HepG2 (cell line): ENCODE measurements around the gene CSKMT. TPM values are rescaled to one million over a fixed set of nuclear protein-coding genes. Genes with fewer than 3 reads are reported as not detected.
A peak's percentile ranks its signal among the peaks of the same experiment; 100 is the strongest.

ENCODE experiments used
- FOXK1 ChIP-seq: sonication (generic); formaldehyde crosslinking; IDR thresholded peaks from 2 replicates; pipeline ENCODE4 v1.4.0; 2020; ENCODE audit warnings: low read depth, missing genetic modification reagents, borderline replicate concordance
- GZF1 ChIP-seq: sonication (generic); formaldehyde crosslinking; IDR thresholded peaks from 2 replicates; pipeline ENCODE4 v1.5.1; 2020; ENCODE audit warnings: mild to moderate bottlenecking, missing genetic modification reagents
- HIVEP1 ChIP-seq: sonication (generic); formaldehyde crosslinking; IDR thresholded peaks from 2 replicates; pipeline ENCODE4 v1.4.0; 2020; ENCODE audit warnings: mild to moderate bottlenecking, missing genetic modification reagents
- HOXA3 ChIP-seq: sonication (generic); formaldehyde crosslinking; IDR thresholded peaks from 2 replicates; pipeline ENCODE4 v1.5.0; 2020; ENCODE audit warnings: missing genetic modification reagents
- IRF2 ChIP-seq: IDR thresholded peaks from 2 replicates; pipeline ENCODE4 v1.6.1; 2018; ENCODE audit warnings: missing genetic modification reagents, missing compliant biosample characterization
- MXI1 ChIP-seq: IDR thresholded peaks from 3 replicates; pipeline ENCODE4 v1.6.1; 2012; ENCODE audit warnings: low read depth, low read length, inconsistent platforms, borderline replicate concordance
- ZBTB1 ChIP-seq: sonication (generic); formaldehyde crosslinking; IDR thresholded peaks from 2 replicates; pipeline ENCODE4 v1.4.0; 2020; ENCODE audit warnings: missing genetic modification reagents, borderline replicate concordance
- ZC3H4 ChIP-seq: sonication (generic); formaldehyde crosslinking; IDR thresholded peaks from 2 replicates; pipeline ENCODE4 v1.4.0; 2020; ENCODE audit warnings: missing genetic modification reagents, borderline replicate concordance
- ZEB1 ChIP-seq: IDR thresholded peaks from 2 replicates; pipeline ENCODE4 v1.6.1; 2012; ENCODE audit warnings: mild to moderate bottlenecking, low read depth, inconsistent platforms; ENCODE audit not compliant: insufficient replicate concordance
- ZFP90 ChIP-seq: sonication (generic); formaldehyde crosslinking; IDR thresholded peaks from 2 replicates; pipeline ENCODE4 v1.8.0; 2022; ENCODE audit warnings: missing genetic modification reagents, mild to moderate bottlenecking, inconsistent platforms, borderline replicate concordance
- ZNF460 ChIP-seq: sonication (generic); formaldehyde crosslinking; IDR thresholded peaks from 2 replicates; pipeline ENCODE4 v1.5.1; 2020; ENCODE audit warnings: missing genetic modification reagents, mild to moderate bottlenecking, borderline replicate concordance
- ZNF570 ChIP-seq: sonication (generic); formaldehyde crosslinking; IDR thresholded peaks from 2 replicates; pipeline ENCODE4 v1.4.0; 2020; ENCODE audit warnings: mild to moderate bottlenecking, missing genetic modification reagents, borderline replicate concordance
- ZNF615 ChIP-seq: sonication (generic); formaldehyde crosslinking; IDR thresholded peaks from 2 replicates; pipeline ENCODE4 v1.5.0; 2020; ENCODE audit warnings: mild to moderate bottlenecking, missing genetic modification reagents, borderline replicate concordance
- ZNF768 ChIP-seq: sonication (generic); formaldehyde crosslinking; IDR thresholded peaks from 2 replicates; pipeline ENCODE4 v1.4.0; 2020; ENCODE audit warnings: missing genetic modification reagents
- ZNF841 ChIP-seq: sonication (generic); formaldehyde crosslinking; IDR thresholded peaks from 2 replicates; pipeline ENCODE4 v1.8.1; 2023; ENCODE audit warnings: missing genetic modification reagents, borderline replicate concordance
- ZNF883 ChIP-seq: sonication (generic); formaldehyde crosslinking; IDR thresholded peaks from 2 replicates; pipeline ENCODE4 v1.5.1; 2020; ENCODE audit warnings: mild to moderate bottlenecking, missing genetic modification reagents; ENCODE audit errors: not compliant biosample characterization
- polyA plus RNA-seq, 8 experiments: library from polyadenylated mRNA; depleted of rRNA in 3 of 8; stranded (reverse) in 7 of 8; unstranded in 1 of 8; fragments of >200 nt; fragmentation: Illumina TruSeq in 4 of 8; extraction: Trizol in 4 of 8; gene quantifications; 2 replicates each; pipeline versions ENCODE4 v1.2.1 to v1.2.3, GENCODE V29; 2011 to 2016; ENCODE audit warnings: low read depth in 4 of 8, missing spikeins in 1 of 8, mixed read lengths in 1 of 8; ENCODE audit not compliant: insufficient read depth in 1 of 8
- total RNA-seq, 5 experiments: library from RNA; depleted of rRNA; stranded (reverse); fragments of >200 nt; fragmentation: Illumina TruSeq; extraction: Trizol; gene quantifications; 2 replicates each; pipeline ENCODE4 v1.2.3, GENCODE V29; 2016; ENCODE audit warnings: low read depth in 1 of 5
- TF ChIP-seq, protein P1 (sequence below): IDR thresholded peaks from 2 replicates; pipeline ENCODE4 v1.6.1; 2016; ENCODE audit warnings: low read depth
- TF ChIP-seq, protein P2 (sequence below), 2 experiments: sonication (generic) in 1 of 2; formaldehyde crosslinking in 1 of 2; IDR thresholded peaks; 2 replicates each; pipeline versions ENCODE4 v1.4.0 to v1.6.1; 2018 to 2020; ENCODE audit warnings: missing genetic modification reagents in 2 of 2, borderline replicate concordance in 1 of 2, low read depth in 1 of 2, mild to moderate bottlenecking in 1 of 2, missing biosample characterization in 1 of 2
- TF ChIP-seq, protein P3 (sequence below): IDR thresholded peaks from 2 replicates; pipeline ENCODE4 v1.6.1; 2012; ENCODE audit warnings: low read length, improper control_type of control experiment

Gene CSKMT
- total and polyA plus RNA-seq, 2 of the 13 experiments (the other 11 are each of a cell fraction or from before 2014, with no cell fraction given), result 7.6 to 31.8 TPM

GRCh38 chr11:62645946-62646824, 18.9 kb upstream of the CSKMT start, which contains the start of gene GANAB (continued):
- TF ChIP-seq, protein P1, sequence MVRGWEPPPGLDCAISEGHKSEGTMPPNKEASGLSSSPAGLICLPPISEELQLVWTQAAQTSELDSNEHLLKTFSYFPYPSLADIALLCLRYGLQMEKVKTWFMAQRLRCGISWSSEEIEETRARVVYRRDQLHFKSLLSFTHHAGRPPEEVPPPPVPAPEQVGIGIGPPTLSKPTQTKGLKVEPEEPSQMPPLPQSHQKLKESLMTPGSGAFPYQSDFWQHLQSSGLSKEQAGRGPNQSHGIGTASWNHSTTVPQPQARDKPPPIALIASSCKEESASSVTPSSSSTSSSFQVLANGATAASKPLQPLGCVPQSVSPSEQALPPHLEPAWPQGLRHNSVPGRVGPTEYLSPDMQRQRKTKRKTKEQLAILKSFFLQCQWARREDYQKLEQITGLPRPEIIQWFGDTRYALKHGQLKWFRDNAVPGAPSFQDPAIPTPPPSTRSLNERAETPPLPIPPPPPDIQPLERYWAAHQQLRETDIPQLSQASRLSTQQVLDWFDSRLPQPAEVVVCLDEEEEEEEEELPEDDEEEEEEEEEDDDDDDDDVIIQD (CRISPR knock-in tag), result no peak
- TF ChIP-seq ZC3H4 (no peak), HOXA3 (peak; percentile 74), MXI1 (peak; percentile 95; the same call in 2 of the 3 replicates), ZNF615 (CRISPR knock-in tag) (no peak), IRF2 (CRISPR knock-in tag) (peak; percentile 27), ZBTB1 (CRISPR knock-in tag) (no peak), FOXK1 (no peak), ZNF570 (CRISPR knock-in tag) (no peak), ZNF841 (CRISPR knock-in tag) (no peak), ZNF768 (CRISPR knock-in tag) (no peak), HIVEP1 (CRISPR knock-in tag) (no peak), ZNF883 (peak; percentile 5), ZEB1 (no peak), ZFP90 (CRISPR knock-in tag) (peak; percentile 44; the same call in 1 of the 2 replicates), GZF1 (CRISPR knock-in tag) (no peak), ZNF460 (peak; percentile 17; the same call in 1 of the 2 replicates)
- TF ChIP-seq, protein P2, sequence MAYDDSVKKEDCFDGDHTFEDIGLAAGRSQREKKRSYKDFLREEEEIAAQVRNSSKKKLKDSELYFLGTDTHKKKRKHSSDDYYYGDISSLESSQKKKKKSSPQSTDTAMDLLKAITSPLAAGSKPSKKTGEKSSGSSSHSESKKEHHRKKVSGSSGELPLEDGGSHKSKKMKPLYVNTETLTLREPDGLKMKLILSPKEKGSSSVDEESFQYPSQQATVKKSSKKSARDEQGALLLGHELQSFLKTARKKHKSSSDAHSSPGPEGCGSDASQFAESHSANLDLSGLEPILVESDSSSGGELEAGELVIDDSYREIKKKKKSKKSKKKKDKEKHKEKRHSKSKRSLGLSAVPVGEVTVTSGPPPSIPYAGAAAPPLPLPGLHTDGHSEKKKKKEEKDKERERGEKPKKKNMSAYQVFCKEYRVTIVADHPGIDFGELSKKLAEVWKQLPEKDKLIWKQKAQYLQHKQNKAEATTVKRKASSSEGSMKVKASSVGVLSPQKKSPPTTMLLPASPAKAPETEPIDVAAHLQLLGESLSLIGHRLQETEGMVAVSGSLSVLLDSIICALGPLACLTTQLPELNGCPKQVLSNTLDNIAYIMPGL (CRISPR knock-in tag; IDR thresholded peaks at IDR 0.05; ENCODE audit: borderline replicate concordance in 1 of 2, low read depth in 1 of 2), result peak; percentile 21 to 51; a peak in 1 of 4 replicates
- TF ChIP-seq, protein P3, sequence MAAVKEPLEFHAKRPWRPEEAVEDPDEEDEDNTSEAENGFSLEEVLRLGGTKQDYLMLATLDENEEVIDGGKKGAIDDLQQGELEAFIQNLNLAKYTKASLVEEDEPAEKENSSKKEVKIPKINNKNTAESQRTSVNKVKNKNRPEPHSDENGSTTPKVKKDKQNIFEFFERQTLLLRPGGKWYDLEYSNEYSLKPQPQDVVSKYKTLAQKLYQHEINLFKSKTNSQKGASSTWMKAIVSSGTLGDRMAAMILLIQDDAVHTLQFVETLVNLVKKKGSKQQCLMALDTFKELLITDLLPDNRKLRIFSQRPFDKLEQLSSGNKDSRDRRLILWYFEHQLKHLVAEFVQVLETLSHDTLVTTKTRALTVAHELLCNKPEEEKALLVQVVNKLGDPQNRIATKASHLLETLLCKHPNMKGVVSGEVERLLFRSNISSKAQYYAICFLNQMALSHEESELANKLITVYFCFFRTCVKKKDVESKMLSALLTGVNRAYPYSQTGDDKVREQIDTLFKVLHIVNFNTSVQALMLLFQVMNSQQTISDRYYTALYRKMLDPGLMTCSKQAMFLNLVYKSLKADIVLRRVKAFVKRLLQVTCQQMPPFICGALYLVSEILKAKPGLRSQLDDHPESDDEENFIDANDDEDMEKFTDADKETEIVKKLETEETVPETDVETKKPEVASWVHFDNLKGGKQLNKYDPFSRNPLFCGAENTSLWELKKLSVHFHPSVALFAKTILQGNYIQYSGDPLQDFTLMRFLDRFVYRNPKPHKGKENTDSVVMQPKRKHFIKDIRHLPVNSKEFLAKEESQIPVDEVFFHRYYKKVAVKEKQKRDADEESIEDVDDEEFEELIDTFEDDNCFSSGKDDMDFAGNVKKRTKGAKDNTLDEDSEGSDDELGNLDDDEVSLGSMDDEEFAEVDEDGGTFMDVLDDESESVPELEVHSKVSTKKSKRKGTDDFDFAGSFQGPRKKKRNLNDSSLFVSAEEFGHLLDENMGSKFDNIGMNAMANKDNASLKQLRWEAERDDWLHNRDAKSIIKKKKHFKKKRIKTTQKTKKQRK, result no peak
